HG03571 (cell line): ENCODE data around the gene DDX5.

Experiments
- ATAC-seq: cut with Tn5 transposase; IDR thresholded peaks from one replicate; pipeline ENCODE4 v1.9.1; 2021; ENCODE audit not compliant: unreplicated experiment

The DDX5 gene

DNA sequence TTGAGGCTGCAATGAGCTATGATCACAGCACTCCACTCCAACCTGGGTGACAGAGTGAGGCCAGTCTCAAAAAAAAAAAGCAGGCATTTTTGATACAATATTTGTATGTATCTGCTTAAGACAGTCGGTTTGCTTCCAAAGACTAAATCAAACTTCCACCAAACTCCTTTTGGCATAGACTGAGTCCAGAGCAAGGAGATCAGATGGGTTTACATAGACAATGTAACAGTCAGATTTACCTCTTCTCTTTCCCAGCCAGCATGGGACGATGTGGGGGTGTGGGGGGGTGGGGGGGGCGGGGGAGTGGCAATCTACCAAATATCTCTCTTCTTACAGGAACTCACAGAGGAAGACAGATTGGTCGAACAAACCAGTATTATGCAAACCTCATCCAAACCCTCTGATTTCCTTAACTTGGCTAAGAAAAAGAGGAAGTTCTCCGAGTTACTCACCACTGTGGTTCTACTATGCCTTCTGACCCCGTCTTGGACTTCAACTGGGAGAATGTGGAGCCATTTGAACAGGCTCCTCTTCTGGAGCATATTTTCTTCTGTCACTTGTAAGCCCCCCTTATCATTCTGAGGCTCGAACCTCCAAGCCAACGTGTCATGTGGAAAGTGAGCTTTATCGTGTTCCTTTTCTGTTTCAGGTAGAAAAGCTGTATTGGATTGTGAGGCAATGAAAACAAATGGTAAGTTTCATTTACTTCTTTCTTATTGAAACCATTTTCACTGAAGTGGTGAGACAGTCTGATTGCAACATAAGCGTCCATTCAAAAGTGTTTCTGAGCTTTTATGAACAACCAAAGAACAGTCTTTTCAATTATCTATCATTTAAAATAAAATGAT is 57.2 kb downstream of the DDX5 start, which contains the start of gene MILR1:
Gene MILR1, plus strand, starts transcription at position 451 of the 848 bp plus-strand sequence. Its CDS starts 54 bp downstream, at position 505.
- no peak for ATAC-seq
